ENCODE measurements around the gene ABHD4. TPM values are rescaled to one million over a fixed set of nuclear protein-coding genes. Genes with fewer than 3 reads are reported as not detected.

ABHD4 gene
- total and polyA plus RNA-seq, 2 donors (not counting 1 experiment from before 2014, with no cell fraction given): 10.5 to 22.7 TPM

DNA sequence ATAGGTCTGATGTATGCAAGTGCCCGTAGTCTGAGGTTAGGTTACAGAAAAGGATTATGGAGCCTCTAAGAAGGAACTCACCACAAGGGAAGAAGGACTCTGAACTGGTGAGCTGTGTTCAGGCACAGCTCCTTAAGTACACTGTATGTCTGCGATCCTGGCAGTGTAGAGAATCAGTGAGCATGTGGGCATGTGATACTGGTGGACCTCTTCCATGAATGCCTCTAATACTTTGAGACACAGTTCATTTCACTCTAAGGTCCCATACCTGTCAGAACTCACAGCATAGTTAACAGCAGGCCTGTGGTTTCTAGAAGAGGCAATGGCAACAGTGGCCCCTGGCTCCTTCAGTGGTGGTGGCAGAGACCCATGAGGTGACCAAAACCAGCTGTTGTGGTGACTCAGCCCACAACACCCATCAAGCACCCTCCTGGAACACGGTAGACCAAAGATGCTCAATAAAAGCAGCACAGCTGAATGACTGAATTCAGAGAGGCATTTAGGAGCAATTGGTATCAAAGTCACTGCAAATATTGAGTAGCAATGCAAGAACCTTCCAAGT, 52.9 kb downstream of the ABHD4 start:
- no peaks in the 10 kb centered on the region for H3K79me2 ChIP-seq (ENCODE audit: control insufficient read depth, insufficient read depth, low read length)
- Mint-ChIP-seq H3K9me3 (ENCODE audit: insufficient read depth) (no peaks in the 10 kb centered on the region), H3K27ac (no peak overlapping the region), H3K4me3 (no peak overlapping the region), H3K4me1 (no peaks in the 10 kb centered on the region), H3K27me3 (no peaks in the 10 kb centered on the region)
- WGBS (ENCODE audit: insufficient coverage): 60% methylated on average over 1 of the region's 3 CpGs
- ATAC-seq (ENCODE audit: low read depth) (no peak), DNase-seq (no peak)
- H3K4me1 ChIP-seq (ENCODE audit: control insufficient read depth in 2 of 2, insufficient read depth in 2 of 2, low read length in 2 of 2): no peaks in the 10 kb centered on the region
- peaks cover 0 to 3% (median 0%) of the 10 kb centered on the region in 4 experiments for H3K27me3 ChIP-seq (replicated peaks in 1 of 4; ENCODE audit: control extremely low read depth in 1 of 4, control insufficient read depth in 3 of 4, insufficient read depth in 4 of 4, low read length in 3 of 4)
- intact Hi-C loops (cut with micrococcal nuclease): no loop called here
- H4K20me1 ChIP-seq (ENCODE audit: control insufficient read depth, insufficient read depth, low read length, poor library complexity, severe bottlenecking): no peaks in the 10 kb centered on the region
- H3K9me3 ChIP-seq (ENCODE audit: control extremely low read depth in 1 of 3, control insufficient read depth in 2 of 3, insufficient read depth in 1 of 3, low read length in 2 of 3): no peaks in the 10 kb centered on the region
- H2AFZ ChIP-seq (ENCODE audit: insufficient read depth, low read depth, low read length, poor library complexity, severe bottlenecking): no peak overlapping the region
- no peaks in the 10 kb centered on the region for H3K36me3 ChIP-seq (replicated peaks in 1 of 2; ENCODE audit: control extremely low read depth in 1 of 2, control insufficient read depth in 1 of 2, extremely low read depth in 1 of 2, insufficient read depth in 2 of 2, low read length in 1 of 2)
- CTCF ChIA-PET: interaction anchor here (0.8 to 4.2 kb wide), 6 partner anchors 9 to 332 kb away, joined by 3 to 68 read pairs (median 3); partner anchors contain the start of gene DAD1
- H3K4me3 ChIP-seq (ENCODE audit: control extremely low read depth in 1 of 5, extremely low read depth in 1 of 5, insufficient read depth in 1 of 5, low read depth in 2 of 5, low read length in 4 of 5): no peak overlapping the region
- POLR2A ChIA-PET: no interaction called here
- TF ChIP-seq EZH2 (IDR thresholded peaks at IDR 0.05; ENCODE audit: borderline replicate concordance, insufficient read depth, low read depth, low read length, poor library complexity, severe bottlenecking): no peak
- TF ChIP-seq, protein P1, sequence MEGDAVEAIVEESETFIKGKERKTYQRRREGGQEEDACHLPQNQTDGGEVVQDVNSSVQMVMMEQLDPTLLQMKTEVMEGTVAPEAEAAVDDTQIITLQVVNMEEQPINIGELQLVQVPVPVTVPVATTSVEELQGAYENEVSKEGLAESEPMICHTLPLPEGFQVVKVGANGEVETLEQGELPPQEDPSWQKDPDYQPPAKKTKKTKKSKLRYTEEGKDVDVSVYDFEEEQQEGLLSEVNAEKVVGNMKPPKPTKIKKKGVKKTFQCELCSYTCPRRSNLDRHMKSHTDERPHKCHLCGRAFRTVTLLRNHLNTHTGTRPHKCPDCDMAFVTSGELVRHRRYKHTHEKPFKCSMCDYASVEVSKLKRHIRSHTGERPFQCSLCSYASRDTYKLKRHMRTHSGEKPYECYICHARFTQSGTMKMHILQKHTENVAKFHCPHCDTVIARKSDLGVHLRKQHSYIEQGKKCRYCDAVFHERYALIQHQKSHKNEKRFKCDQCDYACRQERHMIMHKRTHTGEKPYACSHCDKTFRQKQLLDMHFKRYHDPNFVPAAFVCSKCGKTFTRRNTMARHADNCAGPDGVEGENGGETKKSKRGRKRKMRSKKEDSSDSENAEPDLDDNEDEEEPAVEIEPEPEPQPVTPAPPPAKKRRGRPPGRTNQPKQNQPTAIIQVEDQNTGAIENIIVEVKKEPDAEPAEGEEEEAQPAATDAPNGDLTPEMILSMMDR (IDR thresholded peaks at IDR 0.05): no peak
- H3K9ac ChIP-seq (ENCODE audit: low read length): no peak overlapping the region
- no peak overlapping the region for H3K4me2 ChIP-seq (replicated peaks; ENCODE audit: low read depth, low read length, poor library complexity, severe bottlenecking)
- no peak overlapping the region for H3K27ac ChIP-seq (ENCODE audit: low read length in 2 of 2)

DNA sequence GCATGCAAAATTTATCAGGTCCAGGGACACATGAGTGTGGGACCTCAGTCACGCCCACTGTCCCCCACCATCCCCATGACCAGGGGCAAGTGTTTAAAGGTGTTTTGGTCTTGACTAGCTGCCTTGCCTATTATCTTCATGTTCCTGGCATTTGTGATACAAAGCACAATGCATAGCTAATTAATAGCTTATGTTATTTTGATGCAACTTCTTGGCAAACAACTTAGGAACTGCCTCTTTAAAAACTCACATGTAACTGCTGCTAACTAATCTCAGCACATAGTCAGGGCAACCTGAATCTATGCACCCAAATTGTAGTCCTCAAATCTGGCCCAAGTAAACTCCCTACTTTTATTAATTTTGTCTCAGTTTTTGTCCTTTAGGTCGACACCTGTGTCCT, 53.5 kb downstream of the ABHD4 start:
- no peaks in the 10 kb centered on the region for H3K36me3 ChIP-seq (replicated peaks in 1 of 2; ENCODE audit: control extremely low read depth in 1 of 2, control insufficient read depth in 1 of 2, extremely low read depth in 1 of 2, insufficient read depth in 2 of 2, low read length in 1 of 2)
- Mint-ChIP-seq H3K4me3 (no peak overlapping the region), H3K4me1 (no peaks in the 10 kb centered on the region), H3K27ac (no peak overlapping the region), H3K9me3 (ENCODE audit: insufficient read depth) (no peaks in the 10 kb centered on the region), H3K27me3 (no peaks in the 10 kb centered on the region)
- POLR2A ChIA-PET: no interaction called here
- H4K20me1 ChIP-seq (ENCODE audit: control insufficient read depth, insufficient read depth, low read length, poor library complexity, severe bottlenecking): no peaks in the 10 kb centered on the region
- H3K4me1 ChIP-seq (ENCODE audit: control insufficient read depth in 2 of 2, insufficient read depth in 2 of 2, low read length in 2 of 2): no peaks in the 10 kb centered on the region
- TF ChIP-seq, protein P1 (IDR thresholded peaks at IDR 0.05): no peak
- TF ChIP-seq EZH2 (IDR thresholded peaks at IDR 0.05; ENCODE audit: borderline replicate concordance, insufficient read depth, low read depth, low read length, poor library complexity, severe bottlenecking): no peak
- H3K4me2 ChIP-seq (replicated peaks; ENCODE audit: low read depth, low read length, poor library complexity, severe bottlenecking): no peak overlapping the region
- no peak overlapping the region for H3K9ac ChIP-seq (ENCODE audit: low read length)
- intact Hi-C loops (cut with micrococcal nuclease): no loop called here
- no peak overlapping the region for H3K27ac ChIP-seq (ENCODE audit: low read length in 2 of 2)
- WGBS (ENCODE audit: insufficient coverage): 100% methylated on average over 1 of the region's 2 CpGs
- H2AFZ ChIP-seq (ENCODE audit: insufficient read depth, low read depth, low read length, poor library complexity, severe bottlenecking): no peak overlapping the region
- peaks cover 0 to 3% (median 0%) of the 10 kb centered on the region in 4 experiments for H3K27me3 ChIP-seq (replicated peaks in 1 of 4; ENCODE audit: control extremely low read depth in 1 of 4, control insufficient read depth in 3 of 4, insufficient read depth in 4 of 4, low read length in 3 of 4)
- H3K4me3 ChIP-seq (ENCODE audit: control extremely low read depth in 1 of 5, extremely low read depth in 1 of 5, insufficient read depth in 1 of 5, low read depth in 2 of 5, low read length in 4 of 5): no peak overlapping the region
- no peak for DNase-seq
- H3K9me3 ChIP-seq (ENCODE audit: control extremely low read depth in 1 of 3, control insufficient read depth in 2 of 3, insufficient read depth in 1 of 3, low read length in 2 of 3): no peaks in the 10 kb centered on the region
- no peaks in the 10 kb centered on the region for H3K79me2 ChIP-seq (ENCODE audit: control insufficient read depth, insufficient read depth, low read length)
- CTCF ChIA-PET: interaction anchor here (0.8 to 4.2 kb wide), 6 partner anchors 8 to 333 kb away, joined by 3 to 68 read pairs (median 3); partner anchors contain the start of gene DAD1
- ATAC-seq (ENCODE audit: low read depth): no peak

Measured in B cell (primary cell).